ENCODE measurements around the gene CEP152. TPM values are rescaled to one million over a fixed set of nuclear protein-coding genes. Genes with fewer than 3 reads are reported as not detected.

CEP152 gene
- polyA plus RNA-seq, 1 experiment = 1.7 TPM

GRCh38 chr15:48719668-48720067 lies 91.2 kb downstream of the CEP152 start:
- no peak for TF ChIP-seq CTCF (IDR thresholded peaks at IDR 0.05; ENCODE audit: low read depth, low read length)
- CTCF ChIA-PET = interaction anchor here (1.3 kb wide), 1 partner anchor 142 kb away, joined by 3 read pairs; no protein-coding TSS in a partner anchor
- no peak for DNase-seq (ENCODE audit: low read depth, low spot score)
- Histone ChIP-seq H3K27ac (ENCODE audit: low read depth, low read length) (no peak overlapping the region), H3K27me3 (ENCODE audit: control insufficient read depth, insufficient read depth, low read length) (no peaks in the 10 kb centered on the region), H3K4me3 (ENCODE audit: low read depth, low read length) (no peak overlapping the region), H3K9me3 (ENCODE audit: control insufficient read depth, insufficient read depth, low read length) (peaks cover 2% of the 10 kb centered on the region; the same call in 1 of the 2 replicates)
- POLR2A ChIA-PET = no interaction called here

- CTCF ChIA-PET = interaction anchor here (1.1 to 1.3 kb wide), 4 partner anchors 83 to 427 kb away, joined by 3 to 6 read pairs (median 4); no protein-coding TSS in a partner anchor
- POLR2A ChIA-PET = no interaction called here
Observed at GRCh38 chr15:48718646-48719045, 92.2 kb downstream of the CEP152 start.

GRCh38 chr15:48717458-48717857 lies 93.4 kb downstream of the CEP152 start:
- ChIA-PET CTCF (interaction anchor here (0.7 to 0.9 kb wide), 2 partner anchors 84 to 139 kb away, joined by 3 to 4 read pairs; no protein-coding TSS in a partner anchor), POLR2A (no interaction called here)
- Histone ChIP-seq H3K9me3 (ENCODE audit: control insufficient read depth, insufficient read depth, low read length) (peaks cover 2% of the 10 kb centered on the region; the same call in 1 of the 2 replicates), H3K4me3 (ENCODE audit: low read depth, low read length) (no peak overlapping the region), H3K27me3 (ENCODE audit: control insufficient read depth, insufficient read depth, low read length) (no peaks in the 10 kb centered on the region), H3K27ac (ENCODE audit: low read depth, low read length) (no peak overlapping the region)
- peak; percentile 52 for TF ChIP-seq CTCF (IDR thresholded peaks at IDR 0.05; ENCODE audit: low read depth, low read length)
- no peak for DNase-seq (ENCODE audit: low read depth, low spot score)

More at GRCh38 chr15:48718646-48719045, 92.2 kb downstream of the CEP152 start:
- Histone ChIP-seq H3K27me3 (ENCODE audit: control insufficient read depth, insufficient read depth, low read length) (no peaks in the 10 kb centered on the region), H3K9me3 (ENCODE audit: control insufficient read depth, insufficient read depth, low read length) (peaks cover 2% of the 10 kb centered on the region; the same call in 1 of the 2 replicates), H3K4me3 (ENCODE audit: low read depth, low read length) (no peak overlapping the region), H3K27ac (ENCODE audit: low read depth, low read length) (no peak overlapping the region)
- no peak for DNase-seq (ENCODE audit: low read depth, low spot score)
- TF ChIP-seq CTCF (IDR thresholded peaks at IDR 0.05; ENCODE audit: low read depth, low read length) = no peak

GRCh38 chr15:48712546-48712945 lies 98.3 kb downstream of the CEP152 start:
- no peak overlapping the region for H3K4me3 ChIP-seq (ENCODE audit: low read depth, low read length)
- CTCF ChIA-PET = no interaction called here
- no peak overlapping the region for H3K27ac ChIP-seq (ENCODE audit: low read depth, low read length)
- TF ChIP-seq CTCF (IDR thresholded peaks at IDR 0.05; ENCODE audit: low read depth, low read length) = no peak
- no peak for DNase-seq (ENCODE audit: low read depth, low spot score)
- H3K27me3 ChIP-seq (ENCODE audit: control insufficient read depth, insufficient read depth, low read length) = no peaks in the 10 kb centered on the region
- POLR2A ChIA-PET = no interaction called here
- H3K9me3 ChIP-seq (ENCODE audit: control insufficient read depth, insufficient read depth, low read length) = peaks cover 2% of the 10 kb centered on the region; the same call in 1 of the 2 replicates

- Histone ChIP-seq H3K27me3 (ENCODE audit: control insufficient read depth, insufficient read depth, low read length) (no peaks in the 10 kb centered on the region), H3K27ac (ENCODE audit: low read depth, low read length) (no peak overlapping the region), H3K9me3 (ENCODE audit: control insufficient read depth, insufficient read depth, low read length) (no peaks in the 10 kb centered on the region), H3K4me3 (ENCODE audit: low read depth, low read length) (no peak overlapping the region)
- no peak for TF ChIP-seq CTCF (IDR thresholded peaks at IDR 0.05; ENCODE audit: low read depth, low read length)
- ChIA-PET POLR2A (no interaction called here), CTCF (interaction anchor here (0.6 to 1.4 kb wide), 4 partner anchors 63 to 435 kb away, joined by 3 to 8 read pairs (median 4); no protein-coding TSS in a partner anchor)
- DNase-seq (ENCODE audit: low read depth, low spot score) = no peak
Observed at GRCh38 chr15:48710952-48711495, 99.8 kb downstream of the CEP152 start.
